NCI-H524 (cell line): ENCODE results near the gene GRAMD4.
"Not testable (repeated sequence)": the region's sequence is repeated elsewhere in the genome, so short reads cannot be mapped to it uniquely, and the experiment has no call there.

Experiments used
- DNase-seq, 2 experiments: peaks; one replicate each; lab custom pipeline; 2025; lab: John Stamatoyannopoulos, UW

GRAMD4 gene

GRCh38 chr22:46620588-46621242, 529 bp downstream of the GRAMD4 start:
- DNase-seq: no peak

- DNase-seq: not testable (repeated sequence)
Measured at GRCh38 chr22:46621243-46621930, 1.2 kb downstream of the GRAMD4 start.

GRCh38 chr22:46622081-46622521, 1.9 kb downstream of the GRAMD4 start:
- DNase-seq: no peak

- DNase-seq: no peak
Measured at GRCh38 chr22:46625113-46625842, 5.1 kb downstream of the GRAMD4 start.

- DNase-seq: no peak
Measured at GRCh38 chr22:46625843-46626349, 5.7 kb downstream of the GRAMD4 start.

GRCh38 chr22:46626356-46626755, 6.2 kb downstream of the GRAMD4 start:
- DNase-seq: no peak

GRCh38 chr22:46626911-46627805, 7.0 kb downstream of the GRAMD4 start:
- DNase-seq: no peak

- DNase-seq: no peak
Measured at GRCh38 chr22:46627806-46628482, 7.8 kb downstream of the GRAMD4 start.

GRCh38 chr22:46628756-46629155, 8.6 kb downstream of the GRAMD4 start:
- DNase-seq: no peak

- DNase-seq: no peak
Measured at GRCh38 chr22:46629291-46629690, 9.1 kb downstream of the GRAMD4 start.

GRCh38 chr22:46631113-46631512, 10.9 kb downstream of the GRAMD4 start:
- no peak for DNase-seq

- no peak for DNase-seq
Measured at GRCh38 chr22:46632646-46633249, 12.6 kb downstream of the GRAMD4 start.

GRCh38 chr22:46633334-46633890, 13.2 kb downstream of the GRAMD4 start:
- DNase-seq: no peak

GRCh38 chr22:46634011-46634699, 14.0 kb downstream of the GRAMD4 start:
- DNase-seq: no peak

GRCh38 chr22:46634973-46635685, 14.9 kb downstream of the GRAMD4 start:
- not testable (repeated sequence) for DNase-seq

- no peak for DNase-seq
Measured at GRCh38 chr22:46635756-46636155, 15.6 kb downstream of the GRAMD4 start.

GRCh38 chr22:46636221-46637002, 16.2 kb downstream of the GRAMD4 start:
- DNase-seq: no peak
